ENCODE data around the gene ANG.

Gene ANG

GRCh38 chr14:20711261-20711660 lies 22.7 kb downstream of the ANG start:
- TF ChIP-seq CTCF (IDR thresholded peaks at IDR 0.05), result no peak
- H3K27ac ChIP-seq, result no peak overlapping the region
- no peaks in the 10 kb centered on the region for H3K9me3 ChIP-seq
- H3K4me3 ChIP-seq (ENCODE audit: low read depth in 1 of 2, low read length in 1 of 2), result no peak overlapping the region
- peaks cover 23 to 25% of the 10 kb centered on the region in 2 experiments for H3K4me1 ChIP-seq (ENCODE audit: control insufficient read depth in 1 of 2, insufficient read depth in 1 of 2, low read depth in 1 of 2, low read length in 1 of 2)
- H3K27me3 ChIP-seq, result no peaks in the 10 kb centered on the region
- no peaks in the 10 kb centered on the region for H3K36me3 ChIP-seq

DNA sequence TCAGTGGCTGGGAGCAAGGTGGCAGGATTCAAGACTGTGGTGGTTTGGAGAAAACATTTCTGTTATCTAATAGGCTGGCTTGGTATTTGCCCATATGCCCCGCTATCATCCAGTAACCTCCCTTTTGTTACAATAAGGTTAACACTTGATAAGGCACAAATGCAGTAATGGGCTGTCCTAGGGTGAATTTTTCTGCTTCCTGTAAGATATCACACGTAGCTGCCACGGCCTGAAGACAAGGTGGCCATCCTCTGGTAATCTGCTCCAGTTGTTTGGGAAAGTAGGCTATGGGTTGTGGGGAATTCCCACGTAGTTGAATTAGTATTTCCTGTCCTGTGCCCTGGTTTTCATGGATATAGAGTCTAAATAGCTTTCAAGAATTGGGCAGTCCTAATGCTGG lies 23.1 kb downstream of the ANG start:
- Histone ChIP-seq H3K4me3 (ENCODE audit: low read depth in 1 of 2, low read length in 1 of 2) (no peak overlapping the region), H3K27me3 (no peaks in the 10 kb centered on the region), H3K9me3 (no peaks in the 10 kb centered on the region), H3K27ac (no peak overlapping the region), H3K36me3 (no peaks in the 10 kb centered on the region), H3K4me1 (ENCODE audit: control insufficient read depth in 1 of 2, insufficient read depth in 1 of 2, low read depth in 1 of 2, low read length in 1 of 2) (peaks cover 27 to 29% of the 10 kb centered on the region in 2 experiments)
- TF ChIP-seq CTCF (IDR thresholded peaks at IDR 0.05), result no peak

DNA sequence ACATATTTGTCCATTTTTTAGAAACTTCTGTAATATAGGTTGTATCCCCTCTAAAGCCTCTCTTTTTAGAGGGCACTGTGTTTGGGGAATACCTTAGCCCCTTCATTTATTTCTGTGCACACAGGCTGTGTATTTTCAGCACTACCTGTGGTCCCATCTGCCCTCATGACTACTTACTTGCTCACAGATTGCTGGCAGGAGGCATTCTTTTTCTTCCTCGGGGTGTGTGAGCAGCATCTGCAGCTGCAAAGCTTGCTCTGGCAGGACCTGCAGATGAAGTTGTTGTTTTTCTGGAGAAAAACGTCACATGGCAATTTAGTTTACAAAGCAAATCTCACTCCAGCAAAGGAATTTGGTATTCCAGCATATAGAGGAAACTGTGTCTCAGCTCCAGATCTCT lies 24.3 kb downstream of the ANG start:
- H3K27ac ChIP-seq, result no peak overlapping the region
- no peak overlapping the region for H3K4me3 ChIP-seq (ENCODE audit: low read depth in 1 of 2, low read length in 1 of 2)
- TF ChIP-seq CTCF (IDR thresholded peaks at IDR 0.05), result no peak
- H3K9me3 ChIP-seq, result no peaks in the 10 kb centered on the region
- H3K4me1 ChIP-seq (ENCODE audit: control insufficient read depth in 1 of 2, insufficient read depth in 1 of 2, low read depth in 1 of 2, low read length in 1 of 2), result peaks cover 27 to 31% of the 10 kb centered on the region in 2 experiments
- H3K36me3 ChIP-seq, result no peaks in the 10 kb centered on the region
- no peaks in the 10 kb centered on the region for H3K27me3 ChIP-seq

DNA sequence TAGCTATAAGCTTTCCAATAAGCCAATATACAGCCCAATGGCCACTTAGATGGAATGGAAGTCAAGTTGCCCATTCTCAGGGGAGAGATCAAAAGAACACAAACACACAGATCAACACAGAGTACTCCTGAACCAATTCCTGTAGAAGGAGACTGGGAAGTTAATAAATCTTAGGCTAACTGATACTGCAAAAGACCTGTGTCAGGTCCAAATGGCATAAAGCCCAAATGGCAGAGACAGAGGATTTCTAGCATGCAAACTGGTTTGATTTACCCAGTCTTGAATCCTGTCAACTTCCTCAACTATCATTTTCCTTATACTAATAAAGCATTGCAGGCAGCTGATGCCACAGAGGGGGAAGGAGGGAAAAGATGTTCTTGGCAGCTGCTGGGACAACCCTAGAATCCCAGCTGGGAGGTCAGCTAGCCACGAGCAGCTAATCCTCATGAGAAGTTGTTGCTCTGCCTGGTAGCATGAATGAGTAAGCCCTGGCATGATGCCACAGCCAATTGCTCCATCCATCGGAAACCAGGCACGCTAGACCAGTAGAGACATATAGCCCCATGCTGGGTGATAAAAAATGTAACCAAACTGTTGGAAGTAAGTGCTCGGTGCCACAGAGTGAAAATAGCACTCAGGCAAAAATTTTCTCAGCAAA lies 26.2 kb downstream of the ANG start:
- H3K27ac ChIP-seq, result peak overlapping the region; percentile 99
- H3K4me3 ChIP-seq (ENCODE audit: low read depth in 1 of 2, low read length in 1 of 2), result peak overlapping the region; percentile 29 to 49
- TF ChIP-seq CTCF (IDR thresholded peaks at IDR 0.05), result no peak
- H3K36me3 ChIP-seq, result no peaks in the 10 kb centered on the region
- H3K4me1 ChIP-seq (ENCODE audit: control insufficient read depth in 1 of 2, insufficient read depth in 1 of 2, low read depth in 1 of 2, low read length in 1 of 2), result peaks cover 27 to 31% of the 10 kb centered on the region in 2 experiments
- H3K9me3 ChIP-seq, result no peaks in the 10 kb centered on the region
- no peaks in the 10 kb centered on the region for H3K27me3 ChIP-seq

DNA sequence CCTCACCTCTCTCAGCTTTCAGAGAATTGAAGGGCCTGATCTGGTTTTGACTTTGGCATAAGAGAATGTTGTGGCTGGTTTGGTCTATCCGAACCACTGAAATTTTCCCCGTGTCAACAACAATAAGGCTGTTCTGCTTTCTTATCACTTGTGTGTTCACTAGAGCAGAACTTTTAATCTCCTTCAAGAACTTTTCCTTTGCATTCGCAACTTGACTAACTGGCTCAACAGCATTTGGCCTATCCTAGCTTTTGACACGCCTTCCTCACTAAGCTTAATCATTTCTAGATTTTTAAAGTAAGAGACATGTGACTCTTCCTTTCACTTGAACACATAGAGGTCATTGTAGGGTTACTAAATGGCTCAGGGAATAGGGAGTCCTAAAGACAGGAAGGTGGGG lies 31.2 kb downstream of the ANG start:
- Histone ChIP-seq H3K4me3 (ENCODE audit: low read depth in 1 of 2, low read length in 1 of 2) (no peak overlapping the region), H3K36me3 (no peaks in the 10 kb centered on the region), H3K4me1 (ENCODE audit: control insufficient read depth in 1 of 2, insufficient read depth in 1 of 2, low read depth in 1 of 2, low read length in 1 of 2) (peaks cover 18 to 19% of the 10 kb centered on the region in 2 experiments), H3K27ac (no peak overlapping the region), H3K9me3 (no peaks in the 10 kb centered on the region), H3K27me3 (peaks cover 40% of the 10 kb centered on the region)
- TF ChIP-seq CTCF (IDR thresholded peaks at IDR 0.05), result no peak
